ENCODE data around the gene GRK2.
"Not testable (repeated sequence)": the region's sequence is repeated elsewhere in the genome, so short reads cannot be mapped to it uniquely, and the experiment has no call there.

GRK2 gene

DNA sequence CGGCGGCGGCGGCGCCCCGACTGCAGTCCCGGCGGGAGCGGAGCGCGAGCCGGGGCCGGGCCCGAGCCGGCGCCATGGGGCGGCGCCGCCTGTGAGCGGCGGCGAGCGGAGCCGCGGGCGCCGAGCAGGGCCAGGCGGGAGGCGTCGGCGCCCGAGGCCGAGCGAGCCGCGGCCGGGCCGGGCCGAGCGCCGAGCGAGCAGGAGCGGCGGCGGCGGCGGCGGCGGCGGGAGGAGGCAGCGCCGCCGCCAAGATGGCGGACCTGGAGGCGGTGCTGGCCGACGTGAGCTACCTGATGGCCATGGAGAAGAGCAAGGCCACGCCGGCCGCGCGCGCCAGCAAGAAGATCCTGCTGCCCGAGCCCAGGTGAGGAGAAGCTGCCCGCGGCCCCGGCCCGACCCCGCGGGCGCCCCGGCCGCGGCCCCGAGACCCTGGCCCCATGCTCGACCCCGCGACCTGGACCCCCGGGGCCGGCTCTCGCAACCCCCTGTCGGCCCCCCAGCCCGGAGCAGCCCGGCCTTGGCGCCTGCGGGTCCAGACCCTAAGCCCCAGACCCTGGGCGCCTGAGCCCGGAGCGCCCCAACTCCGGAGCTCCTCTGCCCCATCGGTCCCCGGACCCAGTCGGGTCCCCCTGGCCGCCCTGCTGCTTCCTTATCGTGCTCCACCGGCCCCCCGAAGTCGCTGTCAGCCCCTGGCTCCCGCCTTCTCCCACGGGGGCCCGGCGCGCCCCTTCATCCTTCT, at the start of gene GRK2:
TSS of gene GRK2 (plus strand) at position 25 of the 739 bp plus-strand sequence. CDS start at position 252, 227 bp downstream.
- TF ChIP-seq, protein P1, sequence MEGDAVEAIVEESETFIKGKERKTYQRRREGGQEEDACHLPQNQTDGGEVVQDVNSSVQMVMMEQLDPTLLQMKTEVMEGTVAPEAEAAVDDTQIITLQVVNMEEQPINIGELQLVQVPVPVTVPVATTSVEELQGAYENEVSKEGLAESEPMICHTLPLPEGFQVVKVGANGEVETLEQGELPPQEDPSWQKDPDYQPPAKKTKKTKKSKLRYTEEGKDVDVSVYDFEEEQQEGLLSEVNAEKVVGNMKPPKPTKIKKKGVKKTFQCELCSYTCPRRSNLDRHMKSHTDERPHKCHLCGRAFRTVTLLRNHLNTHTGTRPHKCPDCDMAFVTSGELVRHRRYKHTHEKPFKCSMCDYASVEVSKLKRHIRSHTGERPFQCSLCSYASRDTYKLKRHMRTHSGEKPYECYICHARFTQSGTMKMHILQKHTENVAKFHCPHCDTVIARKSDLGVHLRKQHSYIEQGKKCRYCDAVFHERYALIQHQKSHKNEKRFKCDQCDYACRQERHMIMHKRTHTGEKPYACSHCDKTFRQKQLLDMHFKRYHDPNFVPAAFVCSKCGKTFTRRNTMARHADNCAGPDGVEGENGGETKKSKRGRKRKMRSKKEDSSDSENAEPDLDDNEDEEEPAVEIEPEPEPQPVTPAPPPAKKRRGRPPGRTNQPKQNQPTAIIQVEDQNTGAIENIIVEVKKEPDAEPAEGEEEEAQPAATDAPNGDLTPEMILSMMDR (IDR thresholded peaks at IDR 0.05) = no peak
- Histone ChIP-seq H3K27ac (peak within 1 kb of the TSS; percentile 99), H3K9me3 (no peaks in the 10 kb centered on the region), H3K27me3 (peaks cover 7% of the 10 kb centered on the region), H3K4me3 (ENCODE audit: low read depth in 1 of 2, low read length in 1 of 2) (peak within 1 kb of the TSS; percentile 95 to 97), H3K4me1 (ENCODE audit: control insufficient read depth in 1 of 2, insufficient read depth in 1 of 2, low read depth in 1 of 2, low read length in 1 of 2) (peaks cover 69 to 73% of the 10 kb centered on the region in 2 experiments), H3K36me3 (peaks cover 29% of the 10 kb centered on the region)

DNA sequence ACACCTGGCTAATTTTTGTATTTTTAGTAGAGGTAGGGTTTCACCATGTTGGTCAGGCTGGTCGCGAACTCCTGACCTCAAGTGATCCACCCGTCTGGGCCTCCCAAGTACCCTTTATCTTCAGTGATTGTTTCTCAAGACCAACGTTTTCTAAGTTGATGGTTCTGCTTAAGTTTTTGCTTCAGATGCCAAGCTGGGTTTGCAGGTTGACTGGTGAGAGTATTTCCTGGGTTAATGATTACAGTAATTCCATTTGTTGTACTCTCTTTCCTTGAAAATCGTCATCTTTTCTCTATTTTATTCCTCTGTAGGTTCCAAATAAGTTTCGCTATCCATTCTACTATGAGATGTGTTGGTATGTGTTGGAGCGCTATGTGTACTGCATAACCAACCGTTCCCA, 38.5 kb upstream of the GRK2 start:
- TF ChIP-seq, protein P1 (IDR thresholded peaks at IDR 0.05) = no peak
- Histone ChIP-seq H3K36me3 (peaks cover 93% of the 10 kb centered on the region), H3K27me3 (no peaks in the 10 kb centered on the region), H3K27ac (no peak overlapping the region), H3K4me3 (ENCODE audit: low read depth in 1 of 2, low read length in 1 of 2) (no peak overlapping the region), H3K4me1 (ENCODE audit: control insufficient read depth in 1 of 2, insufficient read depth in 1 of 2, low read depth in 1 of 2, low read length in 1 of 2) (no peaks in the 10 kb centered on the region), H3K9me3 (no peaks in the 10 kb centered on the region)

DNA sequence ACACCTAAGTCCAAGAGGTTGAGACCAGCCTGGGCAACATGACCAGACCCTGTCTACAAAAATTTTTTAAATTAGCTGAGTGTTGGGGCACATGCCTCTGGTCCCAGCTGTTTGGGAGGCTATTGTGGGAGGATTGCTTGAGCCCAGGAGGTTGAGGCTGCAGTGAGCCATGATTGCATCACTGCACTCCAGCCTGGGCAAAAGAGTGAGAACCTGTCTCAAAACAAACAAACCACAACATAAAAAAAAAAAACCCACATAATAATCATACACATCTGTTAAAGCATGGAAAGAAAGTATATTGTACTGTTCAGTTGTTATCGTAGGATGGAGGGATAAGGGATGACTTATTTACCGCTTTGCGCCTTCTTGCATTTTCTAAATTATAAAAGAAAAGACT, 35.9 kb upstream of the GRK2 start:
- Histone ChIP-seq H3K4me3 (ENCODE audit: low read depth in 1 of 2, low read length in 1 of 2) (no peak overlapping the region), H3K27me3 (no peaks in the 10 kb centered on the region), H3K27ac (no peak overlapping the region), H3K9me3 (no peaks in the 10 kb centered on the region), H3K36me3 (peaks cover 96% of the 10 kb centered on the region), H3K4me1 (ENCODE audit: control insufficient read depth in 1 of 2, insufficient read depth in 1 of 2, low read depth in 1 of 2, low read length in 1 of 2) (no peaks in the 10 kb centered on the region)
- TF ChIP-seq, protein P1 (IDR thresholded peaks at IDR 0.05) = no peak

DNA sequence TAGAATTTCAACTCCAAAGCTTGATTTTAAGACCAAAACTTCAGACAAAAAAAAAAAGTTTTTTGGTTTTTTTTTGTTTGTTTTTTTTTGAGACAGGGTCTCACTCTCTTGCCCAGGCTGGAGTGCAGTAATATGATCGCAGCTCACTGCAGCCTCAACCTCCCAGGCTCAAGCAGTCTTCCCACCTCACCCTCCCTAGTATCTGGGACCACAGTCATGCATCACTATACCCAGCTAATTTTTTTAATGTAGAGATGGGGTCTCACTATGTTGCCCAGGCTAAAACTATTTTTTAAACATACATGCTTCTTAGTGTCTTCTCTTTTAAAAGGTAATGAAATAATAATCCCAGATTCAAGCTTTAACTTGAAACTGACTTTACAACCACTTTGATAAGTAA, 35.4 kb upstream of the GRK2 start:
- H3K4me3 ChIP-seq (ENCODE audit: low read depth in 1 of 2, low read length in 1 of 2) = no peak overlapping the region
- TF ChIP-seq, protein P1 (IDR thresholded peaks at IDR 0.05) = no peak
- H3K9me3 ChIP-seq = no peaks in the 10 kb centered on the region
- no peak overlapping the region for H3K27ac ChIP-seq
- no peaks in the 10 kb centered on the region for H3K4me1 ChIP-seq (ENCODE audit: control insufficient read depth in 1 of 2, insufficient read depth in 1 of 2, low read depth in 1 of 2, low read length in 1 of 2)
- no peaks in the 10 kb centered on the region for H3K27me3 ChIP-seq
- peaks cover 96% of the 10 kb centered on the region for H3K36me3 ChIP-seq

DNA sequence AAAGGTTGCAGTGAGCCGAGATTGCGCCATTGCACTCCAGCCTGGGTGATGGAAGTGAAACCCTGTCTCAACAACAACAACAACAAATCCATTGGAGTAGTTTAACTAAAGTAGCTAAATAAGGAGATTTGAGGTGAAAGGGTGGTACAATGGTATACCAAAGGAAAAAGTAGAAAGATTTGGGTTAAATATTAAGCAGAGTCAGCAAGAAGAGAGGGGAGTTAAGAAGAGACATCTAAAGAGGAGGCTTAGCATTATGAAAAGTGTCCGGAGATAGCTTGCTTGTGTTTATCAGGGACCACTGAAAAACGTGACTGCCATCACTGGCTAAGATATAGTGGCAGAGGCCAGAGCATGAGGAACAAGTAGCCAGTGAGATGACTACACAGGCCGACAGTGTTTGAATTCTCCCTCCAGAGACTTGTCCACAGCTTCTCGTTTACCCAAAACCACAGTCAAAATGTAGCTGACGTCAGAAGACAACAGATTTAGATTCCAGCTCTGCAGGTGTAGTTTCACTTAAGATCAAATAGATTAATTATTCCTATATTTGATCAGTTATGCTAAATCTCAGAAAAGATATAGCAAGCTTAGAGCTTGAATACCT, 32.6 kb upstream of the GRK2 start:
- TF ChIP-seq, protein P1 (IDR thresholded peaks at IDR 0.05) = no peak
- peaks cover 71% of the 10 kb centered on the region for H3K36me3 ChIP-seq
- no peak overlapping the region for H3K4me3 ChIP-seq (ENCODE audit: low read depth in 1 of 2, low read length in 1 of 2)

DNA sequence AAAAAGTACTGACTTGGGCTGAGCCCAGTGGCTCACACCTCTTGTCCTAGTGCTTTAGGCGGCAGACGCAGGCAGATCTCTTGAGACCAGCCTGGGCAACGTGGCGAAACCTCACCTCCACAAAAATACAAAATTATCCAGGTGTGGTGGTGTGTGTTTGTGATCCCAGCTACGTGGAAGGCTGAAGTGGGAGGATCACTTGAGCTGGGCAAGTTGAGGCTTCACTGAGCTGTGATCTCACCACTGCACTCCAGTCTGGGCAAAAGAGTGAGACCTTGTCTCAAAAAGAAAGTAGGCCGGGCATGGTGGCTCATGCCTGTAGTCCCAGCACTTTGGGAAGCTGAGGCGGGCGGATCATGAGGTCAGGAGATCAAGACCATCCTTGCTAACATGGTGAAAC, 31.7 kb upstream of the GRK2 start:
- Histone ChIP-seq H3K36me3 (peaks cover 62% of the 10 kb centered on the region), H3K4me1 (ENCODE audit: control insufficient read depth in 1 of 2, insufficient read depth in 1 of 2, low read depth in 1 of 2, low read length in 1 of 2) (peaks cover 12 to 14% of the 10 kb centered on the region in 2 experiments), H3K27ac (peak overlapping the region; percentile 49)
- H3K9me3 ChIP-seq; H3K27me3 ChIP-seq; H3K4me3 ChIP-seq (ENCODE audit: low read depth in 1 of 2, low read length in 1 of 2): not testable (repeated sequence)

More for the DNA sequence above, 32.6 kb upstream of the GRK2 start:
- Histone ChIP-seq H3K27me3 (no peaks in the 10 kb centered on the region), H3K4me1 (ENCODE audit: control insufficient read depth in 1 of 2, insufficient read depth in 1 of 2, low read depth in 1 of 2, low read length in 1 of 2) (peaks cover 3 to 6% of the 10 kb centered on the region in 2 experiments), H3K9me3 (no peaks in the 10 kb centered on the region), H3K27ac (peak overlapping the region; percentile 49)
